Measurements from ENCODE around the gene TIGD3. TPM values are rescaled to one million over a fixed set of nuclear protein-coding genes. Genes with fewer than 3 reads are reported as not detected.
A peak's percentile ranks its signal among the peaks of the same experiment; 100 is the strongest.

Gene TIGD3
- total and polyA plus RNA-seq, 2 of the 13 experiments (the other 11 are each of a cell fraction or from before 2014, with no cell fraction given): 0.49 to 4.9 TPM

DNA sequence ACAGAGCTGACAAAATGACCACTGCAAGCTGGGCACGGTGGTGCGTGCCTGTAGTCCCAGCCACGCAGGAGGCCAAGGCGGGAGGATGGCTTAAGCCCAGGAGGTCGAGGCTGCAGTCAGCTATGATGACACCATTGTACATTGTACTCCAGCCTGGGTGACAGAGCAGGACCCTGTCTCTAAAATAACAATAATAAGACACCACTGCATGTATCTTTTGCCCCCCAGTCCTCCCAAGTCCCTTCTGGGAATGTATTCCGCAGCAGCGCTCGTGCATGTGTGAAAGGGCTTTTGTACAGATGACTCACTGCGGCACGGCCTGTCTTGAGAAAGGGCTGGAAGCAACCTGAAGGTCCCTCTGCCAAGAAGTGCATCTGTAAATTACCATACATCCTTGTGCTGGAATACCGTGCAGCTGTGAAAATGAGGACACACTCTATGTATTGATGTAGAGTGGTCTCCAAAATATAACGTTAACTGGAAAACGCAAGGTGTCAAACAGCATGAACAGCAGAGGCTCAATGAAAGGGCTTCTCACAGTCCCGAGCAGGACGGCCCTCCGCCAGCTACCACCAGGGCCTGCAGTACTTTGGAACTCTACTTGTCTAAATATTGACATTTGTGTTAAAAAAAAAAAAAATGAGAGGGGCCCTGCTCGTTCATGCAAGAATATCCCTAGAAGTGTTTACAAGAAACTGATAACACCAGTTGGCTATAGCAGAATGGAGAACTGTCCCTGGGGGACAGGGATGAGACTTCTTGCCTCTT lies 48.9 kb upstream of the TIGD3 start (continued):
- peak in 1 of 2 experiments; percentile 51; a peak in 2 of 4 replicates for TF ChIP-seq KLF16 (CRISPR knock-in tag; IDR thresholded peaks at IDR 0.05)
- peak; percentile 53; the same call in 1 of the 2 replicates for TF ChIP-seq TMF1 (CRISPR knock-in tag; IDR thresholded peaks at IDR 0.05; ENCODE audit: low read depth)
- TF ChIP-seq ZNF674 (CRISPR knock-in tag; IDR thresholded peaks at IDR 0.05; ENCODE audit: low read depth): no peak
- TF ChIP-seq MZF1 (CRISPR knock-in tag; IDR thresholded peaks at IDR 0.05; ENCODE audit: borderline replicate concordance): no peak
- no peak for TF ChIP-seq FLYWCH1 (CRISPR knock-in tag; IDR thresholded peaks at IDR 0.05)
- TF ChIP-seq JUND (CRISPR knock-in tag; IDR thresholded peaks at IDR 0.05): peak; percentile 74; the same call in 1 of the 2 replicates
- TF ChIP-seq NFIC (IDR thresholded peaks at IDR 0.05; ENCODE audit: low read length): peak; percentile 81; the same call in 1 of the 2 replicates
- TF ChIP-seq ZNF552 (CRISPR knock-in tag; IDR thresholded peaks at IDR 0.05; ENCODE audit: borderline replicate concordance): no peak
- TF ChIP-seq TAF1 (CRISPR knock-in tag; IDR thresholded peaks at IDR 0.05): peak; percentile 30; the same call in 1 of the 2 replicates
- TF ChIP-seq SNAI1 (CRISPR knock-in tag; IDR thresholded peaks at IDR 0.05; ENCODE audit: borderline replicate concordance): no peak
- TF ChIP-seq, protein P1, sequence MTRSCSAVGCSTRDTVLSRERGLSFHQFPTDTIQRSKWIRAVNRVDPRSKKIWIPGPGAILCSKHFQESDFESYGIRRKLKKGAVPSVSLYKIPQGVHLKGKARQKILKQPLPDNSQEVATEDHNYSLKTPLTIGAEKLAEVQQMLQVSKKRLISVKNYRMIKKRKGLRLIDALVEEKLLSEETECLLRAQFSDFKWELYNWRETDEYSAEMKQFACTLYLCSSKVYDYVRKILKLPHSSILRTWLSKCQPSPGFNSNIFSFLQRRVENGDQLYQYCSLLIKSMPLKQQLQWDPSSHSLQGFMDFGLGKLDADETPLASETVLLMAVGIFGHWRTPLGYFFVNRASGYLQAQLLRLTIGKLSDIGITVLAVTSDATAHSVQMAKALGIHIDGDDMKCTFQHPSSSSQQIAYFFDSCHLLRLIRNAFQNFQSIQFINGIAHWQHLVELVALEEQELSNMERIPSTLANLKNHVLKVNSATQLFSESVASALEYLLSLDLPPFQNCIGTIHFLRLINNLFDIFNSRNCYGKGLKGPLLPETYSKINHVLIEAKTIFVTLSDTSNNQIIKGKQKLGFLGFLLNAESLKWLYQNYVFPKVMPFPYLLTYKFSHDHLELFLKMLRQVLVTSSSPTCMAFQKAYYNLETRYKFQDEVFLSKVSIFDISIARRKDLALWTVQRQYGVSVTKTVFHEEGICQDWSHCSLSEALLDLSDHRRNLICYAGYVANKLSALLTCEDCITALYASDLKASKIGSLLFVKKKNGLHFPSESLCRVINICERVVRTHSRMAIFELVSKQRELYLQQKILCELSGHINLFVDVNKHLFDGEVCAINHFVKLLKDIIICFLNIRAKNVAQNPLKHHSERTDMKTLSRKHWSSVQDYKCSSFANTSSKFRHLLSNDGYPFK (CRISPR knock-in tag; IDR thresholded peaks at IDR 0.05; ENCODE audit: borderline replicate concordance): no peak
- TF ChIP-seq CENPX (CRISPR knock-in tag; IDR thresholded peaks at IDR 0.05): no peak
- no peak for TF ChIP-seq NFE2 (CRISPR knock-in tag; IDR thresholded peaks at IDR 0.05)
- TF ChIP-seq ZNF792 (CRISPR knock-in tag; IDR thresholded peaks at IDR 0.05): peak; percentile 19; the same call in 1 of the 2 replicates
- TF ChIP-seq ZNF224 (CRISPR knock-in tag; IDR thresholded peaks at IDR 0.05): no peak
- TF ChIP-seq ZNF280D (CRISPR knock-in tag; IDR thresholded peaks at IDR 0.05): peak; percentile 73
- TF ChIP-seq FOSL1 (CRISPR knock-in tag; IDR thresholded peaks at IDR 0.05; ENCODE audit: borderline replicate concordance): no peak
- no peak for TF ChIP-seq YEATS4 (CRISPR knock-in tag; IDR thresholded peaks at IDR 0.05; ENCODE audit: borderline replicate concordance)
- TF ChIP-seq ZNF18 (CRISPR knock-in tag; IDR thresholded peaks at IDR 0.05; ENCODE audit: insufficient replicate concordance): peak; percentile 56
- TF ChIP-seq RNF2 (conservative IDR thresholded peaks at IDR 0.05; ENCODE audit: low read depth): peak; percentile 76
- TF ChIP-seq U2AF1 (optimal IDR thresholded peaks at IDR 0.05; ENCODE audit: low read depth, low read length): no peak
- no peak for TF ChIP-seq ZNF547 (CRISPR knock-in tag; IDR thresholded peaks at IDR 0.05)
